ENCODE data around the gene IFNL1.
"Not testable (repeated sequence)": the region's sequence is repeated elsewhere in the genome, so short reads cannot be mapped to it uniquely, and the experiment has no call there.

The IFNL1 gene

DNA sequence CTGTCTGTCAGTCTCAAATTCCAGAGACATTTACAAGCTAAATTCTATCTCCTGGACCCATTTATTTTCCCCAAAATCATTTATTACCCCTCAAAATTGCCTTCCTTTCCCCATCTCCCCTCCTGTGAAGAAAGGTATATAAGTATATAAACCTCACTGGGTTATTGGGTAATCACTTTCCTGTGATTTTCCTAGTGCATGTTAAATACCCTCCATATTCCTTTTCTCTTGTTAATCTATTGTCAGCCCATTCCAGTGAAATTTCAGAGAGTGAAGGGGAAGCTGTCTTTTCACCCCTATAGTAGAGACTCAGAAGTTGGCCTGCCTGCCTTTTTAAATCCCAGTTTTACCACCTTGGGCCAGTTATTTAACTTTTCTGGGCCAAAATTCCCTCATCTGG, 9.9 kb downstream of the IFNL1 start:
- TF ChIP-seq, protein P1, sequence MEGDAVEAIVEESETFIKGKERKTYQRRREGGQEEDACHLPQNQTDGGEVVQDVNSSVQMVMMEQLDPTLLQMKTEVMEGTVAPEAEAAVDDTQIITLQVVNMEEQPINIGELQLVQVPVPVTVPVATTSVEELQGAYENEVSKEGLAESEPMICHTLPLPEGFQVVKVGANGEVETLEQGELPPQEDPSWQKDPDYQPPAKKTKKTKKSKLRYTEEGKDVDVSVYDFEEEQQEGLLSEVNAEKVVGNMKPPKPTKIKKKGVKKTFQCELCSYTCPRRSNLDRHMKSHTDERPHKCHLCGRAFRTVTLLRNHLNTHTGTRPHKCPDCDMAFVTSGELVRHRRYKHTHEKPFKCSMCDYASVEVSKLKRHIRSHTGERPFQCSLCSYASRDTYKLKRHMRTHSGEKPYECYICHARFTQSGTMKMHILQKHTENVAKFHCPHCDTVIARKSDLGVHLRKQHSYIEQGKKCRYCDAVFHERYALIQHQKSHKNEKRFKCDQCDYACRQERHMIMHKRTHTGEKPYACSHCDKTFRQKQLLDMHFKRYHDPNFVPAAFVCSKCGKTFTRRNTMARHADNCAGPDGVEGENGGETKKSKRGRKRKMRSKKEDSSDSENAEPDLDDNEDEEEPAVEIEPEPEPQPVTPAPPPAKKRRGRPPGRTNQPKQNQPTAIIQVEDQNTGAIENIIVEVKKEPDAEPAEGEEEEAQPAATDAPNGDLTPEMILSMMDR (IDR thresholded peaks at IDR 0.05; ENCODE audit: insufficient read depth, low read length, poor library complexity, severe bottlenecking): no peak

DNA sequence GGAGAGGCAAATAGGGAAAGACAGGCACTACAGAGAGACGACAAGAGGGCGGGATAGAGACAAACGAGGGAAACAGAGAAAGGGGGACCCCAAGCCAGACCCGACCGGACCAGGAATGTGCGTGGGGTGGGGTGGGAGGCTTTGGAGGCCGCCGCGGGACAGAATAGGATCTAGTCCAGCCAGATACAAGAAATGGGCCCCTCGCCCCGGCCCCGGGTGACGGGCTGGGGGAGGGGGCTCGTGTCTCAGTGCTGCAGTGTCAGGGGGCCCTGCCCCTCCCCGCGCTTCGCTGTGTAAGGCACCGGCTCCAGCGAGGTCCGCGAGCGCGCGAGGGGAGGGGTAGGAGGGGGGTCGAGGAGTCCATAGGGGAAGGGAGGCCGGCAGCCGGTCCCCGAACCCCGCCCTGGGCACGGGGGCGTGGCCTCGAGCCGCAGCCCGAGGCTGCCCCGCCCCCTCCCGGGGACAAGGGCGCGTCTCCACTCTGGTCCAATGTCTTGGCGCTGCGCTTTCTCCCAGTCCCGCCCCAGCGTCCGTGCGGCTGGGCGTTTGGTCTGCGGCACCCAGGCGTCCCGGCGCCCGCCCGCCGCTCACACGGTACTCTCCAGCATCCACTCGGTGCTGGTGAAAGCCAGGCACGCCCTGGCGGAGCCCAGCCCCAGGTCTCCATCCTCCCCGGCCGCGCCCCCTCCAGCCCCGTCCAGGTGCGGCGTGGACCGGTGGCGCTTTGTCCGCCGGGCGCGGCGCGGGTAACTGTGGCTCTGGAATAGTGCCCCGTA, 11.0 kb downstream of the IFNL1 start:
- DNase-seq (ENCODE audit: extremely low read depth, insufficient read length): no peak
- Histone ChIP-seq H3K4me3 (replicated peaks; ENCODE audit: low read depth, low read length) (no peak overlapping the region), H3K36me3 (ENCODE audit: control insufficient read depth, insufficient read depth, low read length) (no peaks in the 10 kb centered on the region), H3K27me3 (replicated peaks; ENCODE audit: control insufficient read depth, insufficient read depth, low read length) (no peaks in the 10 kb centered on the region)
- TF ChIP-seq, protein P1 (IDR thresholded peaks at IDR 0.05; ENCODE audit: insufficient read depth, low read length, poor library complexity, severe bottlenecking): no peak

More for the DNA sequence above, 9.9 kb downstream of the IFNL1 start:
- DNase-seq (ENCODE audit: extremely low read depth, insufficient read length): no peak
- Histone ChIP-seq H3K4me3 (replicated peaks; ENCODE audit: low read depth, low read length) (no peak overlapping the region), H3K27me3 (replicated peaks; ENCODE audit: control insufficient read depth, insufficient read depth, low read length) (no peaks in the 10 kb centered on the region), H3K36me3 (ENCODE audit: control insufficient read depth, insufficient read depth, low read length) (no peaks in the 10 kb centered on the region)

DNA sequence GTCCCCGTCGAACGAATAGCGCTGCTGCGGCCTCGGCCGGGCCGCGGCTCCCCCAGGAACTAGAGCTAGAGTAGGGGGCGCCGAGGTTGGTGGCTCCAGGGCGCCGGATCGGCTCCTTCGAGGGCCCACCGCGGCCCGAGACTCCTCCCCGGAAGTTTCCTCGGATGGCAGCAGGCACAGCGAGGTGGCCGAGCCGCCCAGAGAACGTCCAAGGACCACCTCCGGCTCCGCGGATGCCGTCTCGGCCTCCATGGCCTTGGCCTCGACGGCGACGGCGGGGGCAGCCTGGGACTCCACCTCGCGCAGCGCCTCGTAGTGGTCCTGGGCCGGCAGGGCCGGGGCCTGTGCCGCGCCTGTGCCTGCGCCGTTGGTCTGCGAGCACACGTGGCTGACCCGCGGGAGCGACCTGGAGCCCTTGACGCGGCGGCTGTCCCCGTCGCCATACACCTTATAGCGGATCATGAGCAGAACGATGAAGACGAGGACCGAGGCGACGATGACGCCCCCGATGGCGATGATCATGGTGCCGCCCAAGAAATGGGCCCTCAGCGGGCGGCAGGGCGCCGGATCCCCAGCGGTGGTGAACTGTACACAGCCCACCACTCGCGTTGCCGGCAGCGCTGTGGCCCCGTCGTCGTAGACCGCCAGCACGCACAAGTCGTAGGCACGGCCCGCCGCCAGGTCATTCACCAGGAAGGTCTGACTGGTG, 11.8 kb downstream of the IFNL1 start:
- TF ChIP-seq, protein P1 (IDR thresholded peaks at IDR 0.05; ENCODE audit: insufficient read depth, low read length, poor library complexity, severe bottlenecking): no peak
- Histone ChIP-seq H3K36me3 (ENCODE audit: control insufficient read depth, insufficient read depth, low read length) (no peaks in the 10 kb centered on the region), H3K27me3 (replicated peaks; ENCODE audit: control insufficient read depth, insufficient read depth, low read length) (no peaks in the 10 kb centered on the region), H3K4me3 (replicated peaks; ENCODE audit: low read depth, low read length) (no peak overlapping the region)
- DNase-seq (ENCODE audit: extremely low read depth, insufficient read length): no peak

DNA sequence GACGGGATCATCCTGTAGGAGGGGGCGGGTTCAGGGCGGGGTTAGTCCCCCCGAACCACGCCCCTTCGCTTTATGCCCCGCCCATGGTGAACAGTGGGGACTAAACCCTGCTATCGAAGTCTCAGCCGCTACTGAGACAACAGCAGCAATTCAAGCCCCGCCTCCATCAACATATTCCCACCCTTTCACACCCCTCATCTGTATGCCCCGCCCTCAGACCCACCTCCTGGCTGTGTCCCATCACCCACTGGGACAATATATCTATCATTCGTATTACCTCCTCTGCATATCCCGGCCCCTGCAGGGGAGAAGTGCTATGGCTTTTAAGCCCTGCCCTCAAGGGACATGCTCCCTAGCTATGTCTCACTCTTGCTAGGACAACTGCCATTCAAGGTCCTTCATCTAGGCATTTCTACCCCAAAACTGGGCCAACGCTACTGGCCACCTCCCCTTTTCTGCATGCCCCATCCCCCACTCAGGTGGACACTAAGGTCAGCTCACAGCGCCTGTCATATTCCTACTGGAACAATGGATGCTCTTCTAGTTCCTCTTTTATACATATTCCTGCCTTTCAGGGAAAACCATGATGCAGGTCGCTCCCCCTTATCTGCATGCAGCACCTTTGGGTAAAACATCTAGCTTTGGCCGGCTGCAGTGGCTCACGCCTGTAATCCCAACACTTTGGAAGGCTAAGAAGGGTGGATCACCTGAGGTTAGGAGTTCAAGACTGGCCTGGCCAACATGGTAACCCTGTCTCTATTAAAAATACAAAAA, 12.5 kb downstream of the IFNL1 start:
- TF ChIP-seq, protein P1 (IDR thresholded peaks at IDR 0.05; ENCODE audit: insufficient read depth, low read length, poor library complexity, severe bottlenecking): no peak
- H3K27me3 ChIP-seq (replicated peaks; ENCODE audit: control insufficient read depth, insufficient read depth, low read length): no peaks in the 10 kb centered on the region
- no peak overlapping the region for H3K4me3 ChIP-seq (replicated peaks; ENCODE audit: low read depth, low read length)
- DNase-seq (ENCODE audit: extremely low read depth, insufficient read length): no peak
- H3K36me3 ChIP-seq (ENCODE audit: control insufficient read depth, insufficient read depth, low read length): no peaks in the 10 kb centered on the region

DNA sequence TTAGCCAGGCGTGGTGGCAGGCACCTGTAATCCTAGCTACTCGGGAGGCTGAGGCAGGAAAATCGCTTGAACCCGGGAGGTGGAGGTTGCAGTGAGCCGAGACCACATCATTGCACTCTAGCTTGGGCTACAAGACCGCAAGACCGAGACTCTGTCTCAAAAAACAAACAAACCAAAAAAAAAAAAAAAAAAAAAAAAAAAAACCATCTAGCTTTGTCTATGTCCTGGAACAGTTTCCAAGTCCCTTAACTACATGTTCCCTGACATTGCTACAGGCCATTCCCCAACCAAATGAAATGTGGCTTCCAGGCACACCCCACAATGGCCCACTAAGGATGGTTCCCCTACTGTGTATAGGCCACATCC, 13.1 kb downstream of the IFNL1 start:
- H3K36me3 ChIP-seq (ENCODE audit: control insufficient read depth, insufficient read depth, low read length); DNase-seq (ENCODE audit: extremely low read depth, insufficient read length); H3K4me3 ChIP-seq (replicated peaks; ENCODE audit: low read depth, low read length); H3K27me3 ChIP-seq (replicated peaks; ENCODE audit: control insufficient read depth, insufficient read depth, low read length): not testable (repeated sequence)
